ENCODE measurements around the gene CFAP210. TPM values are rescaled to one million over a fixed set of nuclear protein-coding genes. Genes with fewer than 3 reads are reported as not detected.

CFAP210 gene
- total RNA-seq, 2 donors from 2014 or later: not detected

GRCh38 chr2:169670937-169671336 is 23.3 kb downstream of the CFAP210 start:
- Histone ChIP-seq H3K27me3 (no peaks in the 10 kb centered on the region), H3K36me3 (no peaks in the 10 kb centered on the region), H3K4me1 (no peaks in the 10 kb centered on the region), H3K9ac (ENCODE audit: low read depth in 2 of 2, low read length in 2 of 2) (no peak overlapping the region), H3K9me3 (no peaks in the 10 kb centered on the region), H3K4me3 (no peak overlapping the region), H3K27ac (no peak overlapping the region)
- no peak for DNase-seq
- intact Hi-C loops (cut with DNase I): no loop called here
- TF ChIP-seq CTCF (IDR thresholded peaks at IDR 0.05): no peak

GRCh38 chr2:169670215-169670651 is 24.0 kb downstream of the CFAP210 start:
- no peaks in the 10 kb centered on the region for H3K27me3 ChIP-seq
- no peak overlapping the region for H3K9ac ChIP-seq (ENCODE audit: low read depth in 2 of 2, low read length in 2 of 2)
- H3K4me1 ChIP-seq: no peaks in the 10 kb centered on the region
- no peak for TF ChIP-seq CTCF (IDR thresholded peaks at IDR 0.05)
- H3K4me3 ChIP-seq: no peak overlapping the region
- no peak overlapping the region for H3K27ac ChIP-seq
- no peak for DNase-seq
- intact Hi-C loops (cut with DNase I): no loop called here
- H3K9me3 ChIP-seq: no peaks in the 10 kb centered on the region
- no peaks in the 10 kb centered on the region for H3K36me3 ChIP-seq

DNA sequence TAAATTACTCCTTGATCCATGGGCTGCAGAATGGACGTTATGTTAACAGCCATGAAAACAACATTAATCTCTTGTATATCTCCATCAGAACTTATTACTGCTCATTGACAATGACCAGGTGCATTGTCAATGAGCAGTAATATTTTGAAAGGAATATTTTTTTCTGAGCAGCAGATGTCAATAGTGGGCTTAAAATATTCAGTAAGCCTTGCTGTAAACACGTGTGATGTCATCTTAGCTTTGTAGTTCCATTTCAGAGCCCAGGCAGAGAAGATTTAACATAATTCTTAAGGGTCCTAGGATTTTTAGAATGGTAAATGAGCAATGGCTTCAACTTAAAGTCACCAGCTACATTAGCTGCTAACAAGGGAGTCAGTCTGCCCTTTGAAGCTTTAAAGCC is 26.6 kb downstream of the CFAP210 start:
- no peak for DNase-seq
- TF ChIP-seq CTCF (IDR thresholded peaks at IDR 0.05): no peak
- Histone ChIP-seq H3K36me3 (no peaks in the 10 kb centered on the region), H3K4me3 (no peak overlapping the region), H3K9me3 (no peaks in the 10 kb centered on the region), H3K9ac (ENCODE audit: low read depth in 2 of 2, low read length in 2 of 2) (no peak overlapping the region), H3K4me1 (no peaks in the 10 kb centered on the region), H3K27ac (no peak overlapping the region), H3K27me3 (no peaks in the 10 kb centered on the region)
- intact Hi-C loops (cut with DNase I): no loop called here

DNA sequence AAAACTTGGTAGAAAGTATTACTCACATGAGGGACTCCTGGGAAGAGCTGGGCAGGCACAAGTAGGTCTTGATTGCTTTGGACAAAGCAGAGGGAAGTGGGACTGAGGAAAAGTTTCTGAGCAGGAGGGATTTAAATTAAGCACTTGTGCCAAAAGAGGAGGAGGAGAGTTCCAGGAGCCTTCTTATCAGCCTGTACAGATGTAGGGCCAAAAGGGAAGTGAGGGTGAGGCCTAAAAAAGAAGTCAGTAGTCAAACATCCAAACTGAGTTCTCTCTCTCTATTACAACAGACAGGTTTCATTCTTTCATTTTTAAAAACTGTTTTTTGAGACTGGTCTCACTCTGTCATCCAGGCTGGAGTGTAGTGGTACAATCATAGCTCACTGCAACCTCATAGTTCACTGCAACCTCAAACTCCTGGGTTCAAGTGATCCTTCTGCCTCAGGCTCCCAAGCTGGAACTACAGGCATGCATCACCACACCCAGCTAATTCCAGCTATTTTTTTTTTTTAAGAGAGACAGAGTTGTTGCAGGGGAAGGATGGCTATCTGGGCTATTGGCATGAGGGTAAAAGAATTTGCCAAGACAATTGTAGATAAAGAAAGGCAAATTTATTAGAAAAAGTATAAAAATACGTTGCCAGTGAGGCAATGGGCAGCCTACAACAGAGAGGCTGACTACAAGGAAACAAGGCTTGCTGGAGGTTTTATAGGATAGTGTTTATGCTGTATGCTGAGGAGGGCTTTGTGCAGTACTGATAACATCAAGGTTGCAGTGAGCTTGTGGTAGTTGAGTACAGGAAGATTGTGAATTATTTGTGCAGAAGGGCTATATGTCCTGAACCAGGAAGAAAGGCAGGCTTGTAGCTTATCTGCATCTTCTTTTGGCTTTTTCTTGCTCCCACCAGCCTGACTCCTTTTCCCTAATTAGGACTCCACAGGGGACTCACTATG is 29.0 kb downstream of the CFAP210 start:
- no peak for TF ChIP-seq CTCF (IDR thresholded peaks at IDR 0.05)
- H3K27me3 ChIP-seq: no peaks in the 10 kb centered on the region
- DNase-seq: no peak
- H3K36me3 ChIP-seq: no peaks in the 10 kb centered on the region
- intact Hi-C loops (cut with DNase I): no loop called here
- no peak overlapping the region for H3K27ac ChIP-seq
- no peaks in the 10 kb centered on the region for H3K9me3 ChIP-seq
- no peak overlapping the region for H3K9ac ChIP-seq (ENCODE audit: low read depth in 2 of 2, low read length in 2 of 2)
- no peak overlapping the region for H3K4me3 ChIP-seq
- no peaks in the 10 kb centered on the region for H3K4me1 ChIP-seq

- no peak for TF ChIP-seq CTCF (IDR thresholded peaks at IDR 0.05)
- no peaks in the 10 kb centered on the region for H3K4me1 ChIP-seq
- H3K9me3 ChIP-seq: no peaks in the 10 kb centered on the region
- H3K27ac ChIP-seq: no peak overlapping the region
- H3K27me3 ChIP-seq: no peaks in the 10 kb centered on the region
- intact Hi-C loops (cut with DNase I): no loop called here
- no peak overlapping the region for H3K9ac ChIP-seq (ENCODE audit: low read depth in 2 of 2, low read length in 2 of 2)
- DNase-seq: no peak
- no peaks in the 10 kb centered on the region for H3K36me3 ChIP-seq
- H3K4me3 ChIP-seq: no peak overlapping the region
These were observed 29.6 kb downstream of the CFAP210 start for GRCh38 chr2:169664600-169664977.
